GM19467 (cell line): ENCODE measurements around the gene COA1.
"Not testable (repeated sequence)": the region's sequence is repeated elsewhere in the genome, so short reads cannot be mapped to it uniquely, and the experiment has no call there.

Experiments
- ATAC-seq: cut with Tn5 transposase; IDR thresholded peaks from one replicate; pipeline ENCODE4 v1.9.1; 2021; ENCODE audit warnings: mild to moderate bottlenecking, moderate library complexity; ENCODE audit not compliant: unreplicated experiment

COA1 gene

DNA sequence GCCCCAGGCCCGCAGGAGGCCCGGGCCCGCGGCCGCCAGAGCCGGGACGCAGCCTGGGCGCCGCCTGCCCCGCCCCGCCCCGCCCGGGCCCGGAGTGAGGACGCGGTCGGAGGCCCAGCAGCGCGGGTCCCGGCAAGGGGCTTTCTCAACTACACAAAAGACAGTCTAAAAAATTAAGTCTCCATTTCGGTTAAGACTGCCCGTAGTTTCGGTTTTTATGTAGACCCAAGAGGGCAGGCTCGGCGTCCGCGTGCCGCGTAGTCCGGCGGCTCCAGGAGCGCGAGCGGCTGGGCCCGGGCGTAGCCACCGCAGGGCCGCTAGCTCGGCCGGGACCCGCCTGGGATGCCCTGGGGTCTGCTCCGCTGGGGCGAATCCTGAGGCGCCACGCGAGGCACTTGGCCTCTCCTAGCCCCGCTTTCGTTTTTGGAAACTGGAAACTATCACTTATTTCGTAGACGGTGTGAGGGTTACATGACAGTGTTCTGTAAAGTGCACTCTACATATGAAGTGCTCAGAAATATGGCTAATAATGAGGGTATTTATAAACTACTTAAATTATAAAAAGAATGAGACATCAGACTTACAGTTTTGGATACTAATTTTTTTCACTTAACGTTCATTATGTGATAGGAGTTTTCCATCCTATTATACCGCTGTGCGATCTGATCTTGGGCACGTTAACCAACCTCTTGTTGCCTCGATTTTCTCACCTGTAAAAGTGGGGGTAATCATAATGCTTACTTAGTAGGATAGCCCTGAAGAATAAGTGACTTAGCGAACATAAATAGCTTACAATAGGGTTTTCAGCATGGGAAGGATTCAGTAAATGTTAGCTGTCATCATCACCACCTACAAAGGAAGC lies 29.7 kb upstream of the COA1 start:
- peak; percentile 55 for ATAC-seq

DNA sequence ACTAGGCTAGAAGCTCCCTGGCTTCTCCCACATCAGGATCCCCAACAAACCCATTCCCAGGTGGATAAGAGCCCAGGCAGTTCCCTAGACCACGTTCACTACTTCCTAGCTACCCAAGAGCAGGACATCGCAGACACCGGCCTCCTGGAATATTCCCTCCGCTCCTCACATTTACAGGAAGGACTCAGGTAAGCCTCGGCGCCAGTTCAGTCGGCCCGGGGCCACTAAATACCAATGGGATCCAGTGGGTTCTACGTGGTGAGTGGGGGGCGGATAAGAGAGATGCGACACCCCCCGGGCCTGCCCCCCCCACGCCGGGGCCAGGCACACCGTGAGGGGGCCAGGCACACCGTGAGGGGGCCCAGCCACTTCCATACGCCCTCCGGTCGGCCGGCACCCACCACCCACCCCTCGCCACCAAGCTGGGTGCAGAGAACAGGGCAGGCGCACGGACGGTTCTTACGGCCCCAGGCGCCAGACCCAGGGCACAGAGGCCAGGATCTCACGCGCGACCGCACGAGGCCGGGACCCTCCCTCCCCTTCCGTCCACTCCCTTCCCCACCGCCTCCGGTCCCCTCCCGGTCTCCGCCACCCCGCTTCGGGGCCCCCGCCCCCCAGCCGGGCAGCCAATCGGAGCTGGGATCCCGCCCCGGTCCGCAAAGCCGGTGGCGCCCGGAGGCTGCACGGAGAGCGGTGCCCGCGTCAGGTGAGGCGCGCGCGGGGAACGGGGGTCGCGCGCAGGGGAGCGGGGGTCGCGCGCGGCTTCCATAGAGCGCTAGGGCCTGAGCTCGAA lies 28.9 kb upstream of the COA1 start, which contains the start of gene BLVRA:
BLVRA (plus strand) TSS at position 652 of the 793 bp plus-strand sequence. CDS start 12,479 bp downstream, outside the sequence.
- ATAC-seq = peak; percentile 58

DNA sequence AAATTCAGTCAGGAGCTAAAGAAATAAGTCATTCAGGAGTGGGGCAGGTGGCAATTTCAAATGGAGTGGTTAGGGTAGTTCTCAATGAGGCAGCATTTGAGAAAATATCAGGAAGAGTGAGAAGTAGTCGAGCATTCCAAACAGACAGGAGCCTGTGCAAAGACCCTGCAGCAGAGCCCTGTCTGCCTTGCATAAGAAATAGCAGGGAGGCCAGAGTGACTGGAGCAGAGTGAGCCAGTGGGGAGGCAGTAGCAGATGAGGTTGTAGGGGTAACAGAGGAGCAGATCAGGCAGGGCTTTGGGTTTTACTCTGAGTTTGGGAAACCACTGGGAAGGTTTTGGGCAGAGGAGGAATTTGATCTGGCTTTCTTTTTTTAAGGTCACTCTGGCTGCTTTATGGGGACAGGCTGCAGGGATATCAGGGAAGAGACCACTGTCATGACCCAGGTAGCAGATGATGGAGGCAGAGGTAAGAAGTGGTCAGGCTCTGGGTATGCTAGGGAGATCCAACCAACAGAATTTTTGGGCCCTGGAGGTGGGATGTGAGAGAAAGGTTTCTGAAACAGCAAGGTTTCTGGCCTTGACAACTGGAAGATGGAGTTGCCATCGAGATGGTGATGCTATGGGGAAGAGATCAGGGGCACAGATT lies 27.9 kb upstream of the COA1 start:
- no peak for ATAC-seq

DNA sequence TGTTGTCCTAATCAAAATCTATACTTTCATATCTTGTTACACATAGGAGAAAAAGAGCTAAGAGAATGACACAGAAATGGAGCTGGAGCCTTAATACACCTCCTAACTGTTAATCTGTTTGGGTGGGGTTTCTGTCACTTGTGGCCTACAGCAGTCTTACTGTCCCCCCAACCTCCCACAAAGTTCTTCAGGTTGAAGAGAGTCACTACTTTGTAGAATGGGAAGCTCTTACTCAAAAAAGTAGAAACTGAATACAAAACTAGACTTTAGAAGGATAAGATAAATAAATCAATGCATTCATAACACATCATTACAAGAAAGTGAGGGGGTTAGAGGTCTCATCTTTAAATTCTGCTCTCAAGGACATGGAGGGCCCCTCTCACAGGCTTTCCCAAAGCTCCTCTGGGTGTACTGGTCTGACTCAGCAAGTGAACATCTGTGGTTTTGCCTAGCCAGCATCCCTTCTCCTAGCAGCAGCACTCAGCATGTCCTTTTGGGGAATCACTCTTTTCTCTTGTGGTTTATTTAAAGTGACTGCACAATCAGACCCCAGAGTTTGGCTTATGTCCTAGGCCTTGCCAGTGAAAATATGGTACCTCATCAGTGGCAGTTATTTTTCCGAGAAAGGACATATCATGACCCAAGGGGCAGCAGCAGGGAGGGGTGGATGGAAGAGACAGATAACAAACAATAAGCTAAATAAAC lies 27.2 kb upstream of the COA1 start:
- ATAC-seq = no peak

DNA sequence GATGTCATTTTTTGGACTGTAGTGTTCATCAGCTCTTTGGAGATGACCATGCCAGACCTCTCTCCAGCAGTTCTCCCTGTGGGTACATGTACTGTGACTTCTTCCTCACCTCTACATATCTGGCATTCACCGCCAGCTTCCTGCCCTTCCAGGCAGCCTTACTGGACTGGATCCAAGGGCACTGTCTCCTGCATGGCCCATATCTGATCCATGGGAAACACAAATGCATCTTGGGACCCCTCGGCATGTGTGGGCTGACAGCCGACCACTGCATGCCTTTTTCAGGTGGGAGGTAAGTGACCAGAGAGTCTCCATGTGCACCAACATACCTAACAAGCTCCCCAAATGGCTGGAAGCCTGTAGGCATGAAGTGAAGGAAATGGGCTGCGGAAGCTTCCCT lies 25.3 kb upstream of the COA1 start:
- ATAC-seq = no peak

DNA sequence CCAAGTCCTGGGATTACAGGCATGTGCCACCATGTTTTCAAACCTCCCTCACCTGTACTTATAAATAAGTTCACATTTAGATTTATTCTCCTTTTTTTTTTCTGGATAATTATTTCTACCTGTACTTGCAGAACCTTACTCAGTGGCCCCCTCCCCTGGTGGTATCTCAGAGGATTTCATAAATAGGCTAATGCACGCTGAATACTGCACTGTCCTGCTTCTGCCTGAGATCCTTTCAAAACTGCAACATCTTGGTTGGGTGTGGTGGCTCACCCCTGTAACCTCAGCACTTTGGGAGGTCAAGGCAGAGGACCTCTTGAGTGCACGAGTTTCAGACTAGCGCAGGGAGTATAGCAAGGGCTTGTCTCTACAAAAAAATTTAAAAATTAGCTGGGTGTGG lies 24.5 kb upstream of the COA1 start:
- ATAC-seq = no peak

DNA sequence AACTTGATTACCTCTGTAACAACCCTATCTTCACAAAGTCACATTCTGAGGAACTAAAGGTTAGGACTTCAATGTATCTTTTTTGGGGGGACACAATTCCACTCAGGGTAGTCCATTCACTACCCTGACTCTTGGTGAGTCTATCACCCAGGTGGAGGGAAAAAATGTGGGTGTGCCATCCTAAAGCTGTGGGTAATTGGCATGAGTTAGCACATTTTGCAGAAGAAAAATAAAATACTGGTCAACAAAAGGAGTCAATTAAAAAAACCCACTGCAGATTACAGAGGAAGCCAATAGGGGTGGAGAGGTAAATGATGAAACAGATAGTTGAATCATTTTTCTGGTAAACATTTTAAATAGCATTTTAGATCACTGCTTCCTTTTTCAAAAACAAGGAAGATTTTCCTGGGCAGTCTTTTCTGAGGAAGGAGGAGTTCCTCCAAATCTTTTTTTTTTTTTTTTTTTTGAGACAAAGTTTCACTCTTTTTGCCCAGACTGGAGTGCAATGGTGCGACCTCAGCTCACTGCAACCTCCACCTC lies 24.0 kb upstream of the COA1 start:
- ATAC-seq = no peak

DNA sequence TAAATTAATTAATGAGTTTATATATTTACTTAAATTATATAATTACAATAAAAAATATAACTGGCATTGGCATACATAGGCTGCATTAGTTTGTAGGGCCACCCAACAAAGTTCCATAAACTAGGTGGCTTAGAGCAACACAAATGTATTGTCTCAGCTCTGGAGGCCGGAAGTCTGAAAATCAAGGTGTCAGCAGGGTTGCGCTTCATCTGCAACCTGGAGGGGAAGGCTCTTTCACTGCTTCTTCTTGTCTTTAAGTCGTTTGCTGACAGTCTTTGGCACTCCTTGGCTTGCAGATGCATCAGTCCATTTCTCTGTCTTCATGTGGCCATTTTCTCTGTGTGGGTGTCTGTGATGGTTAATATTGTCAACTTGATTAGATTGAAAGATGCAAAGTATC lies 23.1 kb upstream of the COA1 start:
- no peak for ATAC-seq

DNA sequence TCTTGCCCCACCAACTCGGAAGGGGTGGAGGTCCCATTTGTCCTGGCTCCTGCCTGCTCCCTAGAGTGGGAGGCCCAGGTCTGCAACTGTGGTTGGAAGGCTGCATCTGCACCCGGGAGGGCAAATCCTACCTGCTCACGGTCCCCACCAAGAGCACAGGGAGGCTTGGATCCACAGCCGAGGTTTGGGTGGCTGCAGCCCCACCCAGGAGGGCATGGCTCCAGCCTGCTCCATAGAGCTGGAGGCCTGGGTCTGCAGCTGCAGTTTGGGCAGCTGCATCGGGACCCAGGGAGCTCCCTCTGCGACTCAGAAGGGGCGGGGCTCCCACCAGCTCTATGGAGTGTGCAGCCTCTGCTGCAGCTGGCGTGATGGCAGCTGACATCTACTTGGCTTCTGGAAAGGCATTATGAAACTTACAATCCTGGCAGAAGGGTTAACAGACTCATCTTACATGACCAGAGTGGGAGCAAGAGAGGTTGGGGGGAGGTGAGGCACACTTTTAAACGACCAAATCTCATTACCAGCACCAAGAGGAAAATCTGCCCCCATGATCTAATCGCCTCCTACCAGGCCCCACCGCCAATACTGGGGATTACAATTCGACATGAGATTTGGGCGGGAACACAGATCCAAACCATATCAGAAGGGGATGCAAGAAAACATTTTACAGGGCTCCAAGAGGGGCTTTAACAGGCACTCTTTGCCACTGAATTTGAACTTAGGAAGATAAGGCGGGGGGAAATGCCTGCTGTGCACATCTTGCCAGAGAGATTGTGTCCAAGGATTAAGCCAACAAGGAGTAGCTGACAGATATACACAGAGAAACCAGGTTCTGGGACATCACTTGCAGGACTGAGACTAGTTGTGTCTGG lies 20.9 kb upstream of the COA1 start:
- no peak for ATAC-seq

DNA sequence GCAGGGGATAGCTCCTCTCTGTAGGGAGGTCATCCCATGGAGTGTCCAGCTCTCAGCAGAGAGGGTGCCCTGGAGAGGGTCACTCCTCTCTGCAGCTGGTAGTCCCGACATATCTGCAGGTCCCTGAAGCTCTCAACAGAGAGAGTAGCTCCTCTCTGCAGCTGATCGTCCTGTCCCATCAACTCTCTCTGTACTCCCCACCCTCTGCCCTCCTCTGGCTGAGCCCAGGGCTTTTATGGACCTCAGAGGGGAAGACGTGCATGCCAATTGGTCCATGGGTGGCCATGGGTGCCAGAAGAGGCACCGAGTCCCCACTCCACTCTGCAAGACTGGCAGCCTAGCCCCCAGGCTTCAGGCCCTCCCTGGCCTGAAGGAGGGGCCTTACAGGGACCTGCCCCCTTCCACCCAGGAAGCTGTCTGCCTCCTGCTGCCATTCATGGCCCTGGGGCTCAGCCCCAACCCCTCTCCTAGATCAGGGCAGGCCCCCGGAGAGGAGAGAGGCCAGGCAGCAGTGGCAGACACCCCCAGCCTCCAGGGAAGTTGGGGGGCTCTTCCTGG lies 20.1 kb upstream of the COA1 start:
- no peak for ATAC-seq

DNA sequence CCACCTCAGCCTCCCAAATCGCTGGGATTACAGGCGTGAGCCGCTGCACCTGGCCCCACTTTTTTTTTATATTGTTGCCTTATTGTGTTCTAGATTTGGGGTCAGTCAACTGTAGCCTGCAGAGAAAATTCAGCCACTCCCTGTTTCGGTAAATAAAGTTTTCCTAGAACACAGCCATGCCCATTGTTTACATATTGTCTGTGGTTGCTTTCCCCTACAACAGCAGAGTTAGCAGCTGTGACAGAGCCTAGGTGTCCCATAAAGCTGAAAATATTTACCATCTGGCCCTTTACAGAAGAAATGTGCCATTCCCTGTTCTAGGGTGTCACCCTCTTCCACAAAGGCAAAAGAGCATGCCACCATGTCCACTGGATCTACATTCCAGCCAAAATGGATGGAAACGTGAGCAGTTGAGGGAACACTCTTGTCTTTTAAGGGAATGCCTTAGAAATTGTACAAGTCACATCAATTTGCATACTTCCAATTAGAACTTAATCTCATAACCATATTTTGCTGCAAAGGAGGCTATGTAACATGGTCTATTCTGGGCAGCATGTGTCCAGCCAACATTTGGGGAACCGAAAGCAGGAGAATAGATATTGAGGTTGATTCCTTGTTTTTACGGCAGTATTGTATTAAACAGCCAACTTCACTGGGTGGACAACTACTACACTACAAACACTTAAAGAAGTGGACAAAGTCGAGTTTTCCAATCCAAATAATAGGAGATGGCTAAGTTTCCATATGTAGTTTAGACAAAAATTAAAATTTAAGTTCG lies 18.2 kb upstream of the COA1 start:
- no peak for ATAC-seq

DNA sequence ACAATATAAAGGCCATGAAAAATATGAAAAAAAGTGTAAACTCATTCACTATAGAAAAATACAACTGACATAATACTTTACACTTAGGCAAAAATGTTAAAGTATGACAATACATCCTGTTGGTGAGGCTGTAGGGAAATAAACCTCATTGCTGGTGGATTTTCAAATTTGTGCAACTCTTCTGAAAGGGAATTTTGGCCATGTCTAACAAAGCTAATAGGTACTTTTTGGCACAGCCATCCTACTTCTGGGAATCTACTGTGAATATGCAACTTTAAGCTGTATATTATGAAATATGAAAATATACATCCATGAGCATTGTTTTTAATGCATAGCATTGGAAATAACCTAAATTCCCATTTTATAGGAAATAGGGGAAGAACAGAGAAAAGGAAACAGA lies 13.4 kb upstream of the COA1 start:
- ATAC-seq = no peak

DNA sequence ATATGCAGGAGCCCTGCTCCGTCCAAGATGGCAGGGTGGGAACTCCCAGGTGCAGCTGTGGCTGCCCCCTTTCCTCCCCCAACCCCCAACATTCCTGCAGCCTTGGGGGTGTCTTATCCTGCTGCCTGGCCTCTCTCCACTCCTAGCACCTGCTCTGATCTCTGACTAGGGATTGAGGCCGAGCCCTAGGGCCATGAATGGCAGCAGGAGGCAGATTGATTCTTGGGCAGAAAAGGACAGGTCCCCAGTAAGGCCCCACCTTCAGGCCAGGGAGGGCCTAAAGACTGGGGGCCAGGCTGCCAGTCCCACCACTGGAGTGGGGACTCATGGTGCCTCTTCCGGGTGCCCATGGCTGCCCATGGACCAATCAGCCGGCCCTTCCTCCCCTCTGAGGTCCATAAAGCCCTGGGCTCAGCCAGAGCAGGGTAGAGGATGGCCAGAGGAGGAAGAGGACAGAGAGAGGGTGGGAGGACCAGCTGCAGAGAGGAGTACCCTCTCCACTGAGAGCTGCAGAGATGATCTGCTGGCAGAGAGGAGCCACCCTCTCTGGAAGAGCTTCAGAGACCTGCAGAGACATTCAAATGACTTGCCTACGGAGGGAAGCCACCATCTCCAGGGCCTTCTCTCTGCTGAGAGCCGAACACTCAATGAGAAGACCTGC lies 8.3 kb upstream of the COA1 start:
- no peak for ATAC-seq

DNA sequence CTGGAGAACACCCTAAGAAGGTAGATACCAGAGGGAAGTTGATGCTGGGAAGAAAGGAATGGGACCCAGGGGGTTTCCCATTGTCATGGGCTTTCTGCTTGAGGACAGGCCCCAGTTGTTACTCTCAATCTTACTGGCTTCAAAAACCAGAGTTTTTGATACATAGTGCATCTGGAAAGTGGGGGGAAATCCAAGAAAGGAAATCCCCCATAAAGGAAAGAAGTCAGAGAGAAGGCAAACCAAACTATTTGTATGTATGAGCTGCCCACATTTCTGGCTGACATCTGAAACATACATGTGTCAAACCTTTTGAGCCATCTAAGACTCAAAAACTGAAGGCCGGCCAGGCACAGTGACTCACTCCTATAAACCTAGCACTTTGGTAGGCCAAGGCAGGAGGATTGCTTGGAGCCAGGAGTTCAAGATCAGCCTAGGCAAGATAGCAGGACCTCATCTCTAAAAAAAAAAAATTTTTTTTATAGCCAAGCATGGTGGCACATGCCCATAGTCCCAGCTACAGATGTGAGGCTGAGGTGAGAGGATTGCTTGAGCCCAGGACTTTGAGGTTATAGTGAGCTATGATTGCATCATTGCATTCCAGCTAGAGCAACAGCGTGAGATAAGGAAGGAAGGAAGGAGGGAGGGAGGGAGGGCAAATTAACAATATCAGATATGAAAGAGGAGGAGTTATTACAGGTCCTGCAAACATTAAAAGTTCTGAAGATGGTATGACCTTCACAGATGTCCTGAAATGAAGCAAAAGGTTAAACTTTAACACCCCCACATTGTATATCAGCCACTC lies 6.7 kb upstream of the COA1 start:
- no peak for ATAC-seq

DNA sequence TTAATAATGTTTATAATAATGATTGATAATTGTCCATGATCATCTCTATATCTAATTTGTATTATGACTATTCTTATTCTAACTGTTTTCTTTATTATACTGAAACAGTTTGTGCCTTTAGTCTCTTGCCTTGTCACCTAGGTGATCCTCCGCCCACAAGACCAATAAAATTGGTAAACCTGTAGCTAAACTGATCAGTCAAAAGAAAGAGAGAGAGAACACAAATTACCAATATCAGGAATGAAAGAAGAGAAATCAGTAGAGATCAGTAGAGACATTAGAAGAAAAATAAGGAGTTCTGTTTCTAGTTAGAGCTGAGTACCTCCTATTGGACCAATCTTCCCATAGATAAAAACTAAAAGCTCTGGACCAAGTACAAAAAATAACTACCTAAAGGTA lies 6.1 kb upstream of the COA1 start:
- ATAC-seq = no peak

DNA sequence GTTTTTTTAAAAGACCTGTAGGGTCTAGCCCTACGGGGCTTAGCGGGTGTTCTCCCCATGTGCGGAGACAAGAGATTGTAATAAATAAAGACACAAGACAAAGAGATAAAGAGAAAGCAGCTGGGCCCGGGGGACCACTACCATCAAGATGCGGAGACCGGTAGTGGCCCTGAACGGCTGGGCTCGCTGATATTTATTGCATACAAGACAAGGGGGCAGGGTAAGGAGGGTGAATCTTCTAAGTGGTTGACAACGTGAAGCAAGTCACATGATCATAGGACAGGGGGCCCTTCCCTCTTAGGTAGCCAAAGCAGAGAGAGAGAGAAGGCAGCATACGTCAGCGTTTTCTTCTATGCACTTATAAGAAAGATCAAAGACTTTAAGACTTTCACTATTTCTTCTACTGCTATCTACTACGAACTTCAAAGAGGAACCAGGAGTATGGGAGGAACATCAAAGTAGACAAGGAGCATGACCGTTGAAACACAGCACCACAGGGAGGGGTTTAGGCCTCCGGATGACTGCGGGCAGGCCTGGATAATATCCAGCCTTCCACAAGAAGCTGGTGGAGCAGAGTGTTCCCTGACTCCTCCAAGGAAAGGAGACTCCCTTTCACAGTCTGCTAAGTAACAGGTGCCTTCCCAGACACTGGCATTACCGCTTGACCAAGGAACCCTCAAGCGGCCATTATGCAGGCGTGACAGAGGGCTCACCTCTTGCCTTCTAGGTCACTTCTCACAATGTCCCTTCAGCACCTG lies 5.4 kb upstream of the COA1 start:
- not testable (repeated sequence) for ATAC-seq

DNA sequence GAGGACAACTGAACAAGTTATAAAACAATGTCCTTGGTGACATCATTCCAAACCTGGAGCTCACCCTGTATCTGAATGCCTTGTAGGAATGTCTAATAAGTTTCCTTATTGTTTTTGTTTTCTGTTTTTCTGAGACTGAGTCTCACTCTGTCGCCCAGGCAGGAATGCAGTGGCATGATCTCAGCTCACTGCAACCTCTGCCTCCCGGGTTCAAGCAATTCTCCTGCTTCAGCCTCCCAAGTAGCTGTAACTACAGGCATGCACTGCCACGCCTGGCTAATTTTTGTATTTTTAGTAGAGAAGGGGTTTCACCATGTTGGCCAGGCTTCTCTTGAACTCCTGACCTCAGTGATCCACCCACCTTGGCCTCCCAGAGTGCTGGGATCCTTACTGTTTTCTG lies 2.2 kb upstream of the COA1 start:
- not testable (repeated sequence) for ATAC-seq
